GM20431 (cell line): ENCODE data around the gene NDOR1.

Source experiments
- in situ Hi-C: fragments of 300-500 bp; cut with MseI, MboI; formaldehyde crosslinking; loops from one replicate; pipeline ENCODE4 v1.15.0; 2020; ENCODE audit warnings: low sequenced_read_pairs; ENCODE audit not compliant: unreplicated experiment

Gene NDOR1

DNA sequence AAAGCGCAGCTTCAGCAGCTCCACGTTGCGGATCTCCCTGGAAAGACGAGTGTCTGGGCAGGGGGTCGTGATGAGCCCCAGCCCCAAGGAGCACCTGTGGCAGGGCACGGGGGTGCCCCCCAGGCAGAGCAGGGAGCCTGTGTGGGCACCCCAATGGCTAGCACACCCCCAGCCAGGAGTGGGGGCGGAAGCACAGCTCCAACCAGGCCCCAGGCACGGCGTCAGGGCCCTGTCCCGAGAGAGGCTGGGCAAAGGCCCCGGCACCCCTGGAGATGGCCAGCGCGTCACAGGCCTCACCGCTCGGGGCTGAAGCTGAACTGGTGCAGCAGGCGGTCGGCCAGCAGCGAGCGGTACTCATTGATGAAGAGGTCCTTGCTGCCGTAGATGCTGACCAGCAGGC lies 25.0 kb upstream of the NDOR1 start:
- in situ Hi-C loops = no loop called here

DNA sequence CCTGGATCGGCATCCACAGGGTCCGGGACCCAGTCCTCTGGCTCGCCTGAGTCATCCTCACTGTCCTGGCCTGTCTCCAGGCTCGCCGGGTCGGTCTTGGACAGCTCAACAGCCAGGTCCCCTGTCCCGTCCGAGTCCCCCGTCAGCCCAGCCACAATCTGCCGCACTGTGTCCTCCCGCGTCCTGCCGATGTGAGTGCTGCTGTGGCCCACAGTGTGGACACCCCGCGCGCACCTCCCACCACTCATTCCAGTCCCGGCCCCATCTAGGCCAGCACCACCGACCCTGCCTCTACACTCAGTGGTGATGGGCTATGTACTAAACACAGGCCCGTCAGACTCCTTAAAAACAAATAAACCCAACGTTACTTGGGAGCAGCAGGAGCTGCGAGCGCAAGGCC lies 23.8 kb upstream of the NDOR1 start:
- in situ Hi-C loops = no loop called here

DNA sequence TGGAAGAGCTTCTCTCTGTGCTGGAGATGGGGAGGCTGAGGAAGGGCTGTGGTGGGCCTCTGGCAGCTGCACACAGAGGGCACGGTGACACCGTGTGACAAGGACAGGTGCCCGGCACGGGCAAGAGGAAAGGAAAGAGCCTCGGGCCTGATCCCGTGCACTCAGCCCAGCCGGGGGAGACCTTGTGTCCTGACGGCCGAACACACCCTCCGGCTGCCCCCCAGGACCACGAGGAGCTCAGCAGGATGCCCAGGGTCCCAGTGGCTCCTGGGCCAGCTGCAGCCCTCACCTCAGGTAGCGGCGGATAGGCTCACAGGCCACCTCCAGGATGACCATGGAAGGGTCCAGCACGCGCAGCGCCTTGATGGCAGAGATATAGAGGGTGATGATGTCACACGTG lies 22.7 kb upstream of the NDOR1 start:
- in situ Hi-C loops = no loop called here

DNA sequence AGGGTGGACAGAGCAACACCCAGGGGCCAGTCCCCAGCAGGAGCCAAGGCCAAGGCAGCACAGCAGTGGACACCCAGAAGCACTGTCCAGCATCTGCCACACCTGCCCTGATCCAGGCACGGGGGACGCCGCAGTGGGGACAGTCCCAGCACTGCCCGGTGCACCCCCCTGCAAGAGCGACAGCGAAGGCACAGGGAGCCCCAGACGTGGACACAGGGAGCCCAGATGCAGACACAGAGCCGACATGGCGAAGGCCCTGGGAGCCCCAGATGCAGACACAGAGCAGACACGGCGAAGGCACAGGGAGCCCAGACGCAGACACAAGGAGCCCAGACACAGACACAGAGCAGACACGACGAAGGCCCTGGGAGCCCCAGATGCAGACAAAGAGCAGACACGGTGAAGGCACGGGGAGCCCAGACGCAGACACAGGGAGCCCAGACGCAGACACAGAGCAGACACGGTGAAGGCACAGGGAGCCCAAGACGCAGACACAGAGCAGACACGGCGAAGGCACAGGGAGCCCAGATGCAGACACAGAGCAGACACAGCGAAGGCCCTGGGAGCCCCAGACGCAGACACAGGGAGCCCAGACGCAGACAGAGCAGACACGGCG lies 21.4 kb upstream of the NDOR1 start:
- in situ Hi-C loops = no loop called here

DNA sequence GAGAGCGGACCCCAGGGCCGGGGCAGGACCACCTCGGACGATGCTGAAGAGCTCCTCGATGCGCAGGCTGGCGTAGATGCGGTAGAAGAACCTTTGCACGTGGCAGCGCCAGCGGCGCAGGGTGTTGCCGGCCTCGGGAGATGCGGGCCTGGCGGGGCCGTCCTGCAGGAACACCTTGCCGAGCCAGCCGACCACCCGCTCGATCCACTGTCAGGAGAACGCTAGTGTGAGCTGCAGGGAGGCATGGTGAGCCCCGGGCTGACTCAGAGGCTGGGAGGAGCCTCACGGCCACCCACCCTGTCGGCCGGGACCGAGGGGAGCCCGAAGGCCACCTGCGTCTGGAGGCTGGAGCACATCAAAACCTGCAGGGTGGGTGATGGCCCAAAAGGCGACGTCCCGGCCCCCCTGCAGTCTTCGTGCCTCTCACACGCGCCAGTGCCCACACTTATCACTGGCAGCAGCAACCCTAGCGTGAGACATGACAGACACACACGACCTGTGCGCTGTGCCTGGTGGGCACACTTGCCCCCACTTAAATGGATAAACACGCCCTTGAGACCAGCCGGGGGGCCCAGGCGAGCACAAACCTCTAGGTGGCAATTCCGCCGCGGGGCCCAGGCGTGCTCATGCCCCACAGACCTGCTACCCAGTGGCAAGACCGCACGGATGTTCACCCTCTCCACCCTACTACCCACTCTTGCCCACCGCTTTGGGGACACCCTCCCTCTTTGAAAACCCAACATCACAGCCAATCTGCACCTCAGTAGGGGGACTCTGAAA lies 20.4 kb upstream of the NDOR1 start:
- in situ Hi-C loops = no loop called here

DNA sequence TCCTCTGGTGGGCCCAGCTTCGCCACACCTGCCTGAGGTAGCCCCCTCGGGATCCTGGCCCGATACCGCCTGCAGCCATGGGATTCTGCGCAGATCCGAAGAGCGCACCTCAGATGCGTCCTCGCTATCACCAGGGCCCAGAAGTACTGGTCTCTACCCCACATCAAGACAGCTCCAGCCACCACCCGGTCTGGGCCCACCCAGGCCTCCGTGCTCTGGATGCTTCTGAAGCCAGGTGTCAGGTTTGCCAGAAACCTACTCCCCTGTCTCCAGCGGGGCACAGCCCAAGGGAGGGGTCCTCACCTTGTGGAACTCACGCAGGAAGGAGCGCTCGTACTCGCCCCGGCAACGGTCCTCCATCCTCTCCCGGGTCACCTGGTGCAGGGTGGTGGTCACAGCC lies 19.6 kb upstream of the NDOR1 start:
- in situ Hi-C loops = no loop called here

DNA sequence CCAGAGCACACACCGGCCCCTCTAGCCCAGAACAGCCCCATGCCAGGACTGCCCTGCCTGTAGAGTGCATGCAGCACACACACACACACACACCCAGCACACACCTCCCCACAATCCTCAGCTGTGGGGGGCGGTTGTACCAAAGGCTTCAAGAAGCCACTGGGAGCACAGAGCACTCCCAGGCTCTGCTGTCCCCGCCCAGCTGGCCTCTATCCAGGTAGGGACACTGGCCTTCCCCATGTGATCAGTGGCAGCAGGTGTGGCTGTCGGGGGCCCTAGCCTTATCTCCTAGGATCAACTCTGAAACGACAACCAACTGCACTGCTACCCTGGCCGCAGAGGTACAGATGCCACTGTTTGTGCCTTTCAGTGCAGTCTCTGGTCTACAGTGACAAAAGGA lies 19.1 kb upstream of the NDOR1 start:
- in situ Hi-C loops = no loop called here

DNA sequence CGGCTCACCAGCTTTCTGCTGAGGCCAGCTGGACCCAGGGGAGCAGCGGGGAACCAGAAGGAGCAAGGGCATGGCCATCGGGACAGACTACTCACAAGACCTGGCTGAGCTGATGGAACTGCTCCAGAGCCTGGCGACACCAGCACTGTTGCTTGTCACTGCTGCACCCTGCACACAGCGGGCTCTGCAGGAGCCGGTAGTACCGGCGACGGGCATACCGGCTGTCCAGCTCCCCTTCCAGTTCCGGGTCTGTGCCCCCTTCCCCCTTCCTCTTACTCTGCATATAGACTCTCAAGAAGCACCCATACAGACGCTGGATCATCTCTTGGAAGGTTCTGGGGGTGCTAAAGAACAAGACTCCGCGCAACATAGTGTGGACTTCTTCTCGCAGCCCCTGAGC lies 18.1 kb upstream of the NDOR1 start:
- in situ Hi-C loops = no loop called here

DNA sequence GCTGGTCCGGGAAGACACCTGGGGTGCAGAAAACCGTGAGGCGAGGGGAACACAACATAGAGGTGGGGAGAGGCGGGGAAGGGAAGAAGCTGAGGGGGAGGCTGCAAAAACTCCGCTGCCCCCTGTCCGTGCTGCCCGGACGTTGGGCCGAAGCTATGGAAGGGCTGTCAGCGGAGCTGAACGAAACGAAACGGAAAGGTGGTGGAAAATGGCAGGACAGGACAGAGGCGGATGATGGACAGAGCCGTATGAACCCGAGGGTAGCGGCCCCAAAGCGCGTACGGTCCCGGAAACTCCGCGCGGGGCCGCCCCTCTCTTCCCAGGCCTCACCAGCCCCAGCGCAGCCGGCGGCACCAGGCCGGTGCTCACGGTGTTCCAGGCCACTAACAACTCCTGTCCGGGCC lies 17.4 kb upstream of the NDOR1 start:
- in situ Hi-C loops = no loop called here

DNA sequence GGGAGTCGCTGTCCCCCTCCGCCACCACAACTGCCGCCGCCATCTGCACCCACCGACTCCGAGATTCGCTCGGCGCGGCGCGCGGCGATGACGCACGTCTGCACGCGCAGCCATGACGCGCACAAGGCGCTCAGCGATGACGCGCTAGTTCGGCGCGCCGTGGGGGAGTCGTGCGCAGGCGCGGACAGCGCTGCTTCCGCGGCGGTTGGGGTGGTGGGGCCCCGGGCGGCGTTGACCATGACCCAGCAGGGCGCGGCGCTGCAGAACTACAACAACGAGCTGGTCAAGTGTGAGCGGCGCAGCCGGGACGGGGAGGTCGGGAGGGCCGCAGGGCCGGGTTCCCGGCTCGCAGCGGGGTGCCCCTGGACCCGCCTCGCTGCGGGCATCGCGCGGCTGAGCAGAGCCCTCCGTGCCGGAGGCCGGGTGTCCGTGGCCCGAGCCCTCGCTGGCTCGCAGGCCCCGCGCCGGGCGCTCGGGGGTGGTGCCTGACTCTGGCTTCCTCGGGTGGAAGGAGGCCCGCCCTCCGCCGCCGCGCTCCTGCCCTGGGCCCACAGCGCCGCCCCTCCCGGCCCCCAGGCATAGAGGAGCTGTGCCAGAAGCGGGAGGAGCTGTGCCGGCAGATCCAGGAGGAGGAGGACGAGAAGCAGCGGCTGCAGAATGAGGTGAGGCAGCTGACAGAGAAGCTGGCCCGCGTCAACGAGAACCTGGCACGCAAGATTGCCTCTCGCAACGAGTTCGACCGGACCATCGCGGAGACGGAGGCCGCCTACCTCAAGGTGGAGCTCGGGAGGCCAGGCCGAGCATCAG lies 16.8 kb upstream of the NDOR1 start, which contains the start of the genes ANAPC2 and SSNA1:
TSS of gene ANAPC2 (minus strand) at position 71 of the 807 bp plus-strand sequence. CDS start at position 43, 28 bp downstream.
TSS of gene SSNA1 (plus strand) at position 187 of the 807 bp plus-strand sequence. CDS start at position 238, 51 bp downstream.
- in situ Hi-C loops = no loop called here

DNA sequence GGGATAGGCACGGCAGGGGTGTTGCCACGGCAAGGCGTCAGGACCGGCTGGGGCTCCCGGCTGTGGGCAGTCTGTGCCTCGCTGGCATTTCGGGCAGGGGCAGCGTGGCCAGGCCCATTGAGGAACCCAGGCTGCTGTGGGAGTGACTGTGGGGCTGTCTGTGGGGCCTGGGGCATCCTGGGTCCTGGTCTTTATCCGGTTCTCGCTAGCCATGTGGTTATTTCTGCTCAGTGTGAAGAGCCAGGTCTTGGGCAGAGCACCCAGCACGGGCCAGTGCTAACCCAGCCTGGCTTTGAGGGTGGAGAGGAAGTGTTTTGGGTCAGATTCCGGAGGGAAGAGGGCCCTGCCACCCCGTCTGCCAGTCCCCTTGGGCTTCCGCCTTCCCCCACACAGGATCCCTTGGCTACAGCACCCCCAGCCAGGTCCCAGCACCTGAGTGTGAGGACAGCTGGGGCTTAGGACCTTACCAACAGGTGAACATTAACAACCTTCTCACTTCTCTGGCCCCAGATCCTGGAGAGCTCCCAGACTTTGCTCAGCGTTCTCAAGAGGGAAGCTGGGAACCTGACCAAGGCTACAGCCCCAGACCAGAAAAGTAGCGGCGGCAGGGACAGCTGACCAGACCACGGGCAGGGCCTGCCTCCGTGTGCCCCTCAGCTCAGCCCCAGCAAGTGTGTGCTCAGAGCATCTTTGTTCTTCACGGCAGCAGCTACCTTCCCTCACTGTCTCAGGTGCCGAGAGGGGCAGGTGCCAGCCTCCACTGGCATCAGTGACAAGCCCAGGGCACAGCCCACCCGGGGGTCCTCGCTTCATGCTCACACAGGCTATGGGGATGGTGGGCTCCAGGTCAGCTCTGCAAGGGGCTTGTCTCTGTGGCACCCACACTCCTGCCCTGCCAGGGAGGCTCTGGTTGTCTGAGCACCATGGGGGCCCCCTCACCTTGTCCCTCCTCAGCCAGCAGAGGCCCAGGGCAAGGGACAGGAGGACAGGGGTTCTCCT lies 15.9 kb upstream of the NDOR1 start:
- in situ Hi-C loops = no loop called here

DNA sequence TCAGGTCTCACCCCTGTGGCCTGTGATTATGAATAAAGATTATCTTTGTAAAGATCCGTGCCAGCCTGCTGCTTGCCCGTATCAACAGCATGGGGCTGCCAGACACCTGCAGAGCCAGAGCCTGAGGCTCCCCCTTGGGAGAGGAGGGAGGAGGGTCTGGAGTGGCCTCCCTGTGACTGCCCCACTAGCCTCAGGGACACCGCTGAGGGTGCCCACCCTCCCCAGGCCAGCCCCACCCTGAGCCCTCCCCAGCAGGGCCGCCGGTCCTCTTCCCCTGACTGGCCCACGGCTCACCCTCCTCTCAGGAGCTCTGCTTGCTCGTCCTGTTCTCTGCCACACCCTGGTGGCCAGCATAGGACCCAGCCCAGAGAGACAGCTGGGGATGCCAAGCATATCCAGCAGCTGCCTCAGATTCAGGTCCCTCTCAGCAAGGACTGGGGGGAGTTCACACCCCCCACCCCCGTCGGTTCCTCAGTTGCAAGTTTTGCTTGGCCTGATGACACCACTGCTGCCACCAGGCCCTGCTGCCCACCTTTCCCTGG lies 15.1 kb upstream of the NDOR1 start:
- in situ Hi-C loops = no loop called here

DNA sequence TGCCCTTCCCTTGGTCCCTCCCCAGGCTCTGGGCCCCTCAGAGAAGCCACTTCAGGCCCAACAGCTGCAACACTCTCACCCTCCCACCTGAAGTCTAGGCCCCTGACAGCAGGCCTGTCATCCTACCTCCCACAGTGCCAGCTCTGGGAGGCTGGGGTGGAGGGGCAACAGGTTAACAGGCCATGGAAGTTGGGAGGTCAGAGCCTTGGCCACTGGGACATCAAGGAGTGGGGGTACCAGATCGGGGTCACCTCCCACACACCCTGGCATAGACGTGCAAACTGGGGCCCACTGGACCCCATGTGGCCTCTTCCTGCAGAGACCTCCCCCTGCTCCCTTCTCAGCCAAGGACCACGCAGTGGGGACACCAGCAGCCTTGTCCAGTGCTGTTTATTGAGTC lies 14.3 kb upstream of the NDOR1 start:
- in situ Hi-C loops = no loop called here

DNA sequence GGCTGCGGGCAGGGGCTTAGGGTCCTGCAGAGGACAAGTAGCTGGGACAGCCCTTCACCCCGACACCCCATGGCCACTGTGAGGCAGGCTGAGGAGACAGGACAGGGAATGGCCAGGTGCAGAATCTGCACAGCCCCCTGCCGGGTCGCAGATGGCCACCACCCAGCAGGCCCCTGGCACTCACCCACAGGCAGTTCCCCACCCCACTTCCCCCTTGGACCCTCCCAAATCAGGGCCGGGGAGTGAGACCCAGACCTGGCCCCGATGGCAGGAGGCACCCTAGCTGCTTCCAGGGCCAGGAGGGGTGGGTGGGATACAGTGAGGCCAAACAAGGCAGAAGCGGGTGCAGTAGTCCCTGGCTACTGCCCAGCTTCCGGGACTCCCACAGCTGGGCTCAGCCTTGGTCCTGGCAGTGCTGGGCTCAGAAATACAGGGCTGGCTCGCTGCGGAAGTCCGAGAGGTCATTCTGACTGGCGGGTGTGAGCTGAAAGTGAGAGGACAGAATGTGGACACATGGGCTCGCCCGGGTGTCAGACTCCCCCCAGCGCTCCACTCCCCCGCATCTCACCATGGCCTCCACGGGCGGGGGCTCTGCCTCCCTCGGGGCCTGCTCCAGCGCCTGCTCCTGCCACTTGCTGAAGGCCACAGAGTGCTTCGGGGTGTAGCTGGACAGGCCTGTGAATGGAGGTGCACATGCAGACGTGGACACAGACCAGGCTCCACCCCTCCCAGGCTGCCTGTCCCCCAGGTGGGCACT lies 13.6 kb upstream of the NDOR1 start:
- in situ Hi-C loops = no loop called here

DNA sequence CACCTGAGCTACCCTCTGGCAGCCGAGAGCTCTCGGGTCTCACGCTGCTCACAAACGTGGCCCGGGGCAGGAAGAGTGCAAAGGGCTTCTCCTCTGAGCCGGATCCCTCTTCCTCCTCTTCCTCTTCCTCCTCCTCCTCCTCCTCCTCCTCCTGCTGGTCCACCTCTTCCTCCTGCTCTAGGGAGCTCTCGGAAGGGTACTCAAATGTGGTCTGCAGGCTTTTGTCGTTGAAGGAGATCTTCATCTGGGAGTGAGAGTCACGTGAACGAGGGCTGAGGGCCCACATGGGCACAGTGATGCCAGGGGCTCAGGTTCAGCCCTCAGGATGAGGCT lies 13.1 kb upstream of the NDOR1 start:
- in situ Hi-C loops = no loop called here

DNA sequence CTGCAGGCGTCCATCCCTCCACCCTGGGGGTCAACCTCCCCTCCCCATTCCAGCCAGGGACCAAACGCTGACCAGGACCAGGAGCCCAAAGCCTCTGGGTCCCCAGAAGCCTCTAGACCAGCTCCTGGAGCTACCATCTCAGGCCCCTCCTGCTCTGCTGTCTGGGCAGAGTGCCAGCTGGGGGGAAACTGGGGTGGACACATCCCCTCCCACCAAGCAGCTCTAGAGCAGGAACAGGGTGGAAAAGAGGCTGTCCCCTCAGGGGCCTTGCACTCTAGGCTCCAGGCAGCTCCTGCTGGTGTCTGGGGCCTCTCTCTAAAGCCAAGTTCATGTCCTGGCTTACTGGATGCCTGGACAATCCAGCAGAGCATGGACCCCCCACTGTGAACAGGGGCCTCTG lies 12.6 kb upstream of the NDOR1 start:
- in situ Hi-C loops = no loop called here

DNA sequence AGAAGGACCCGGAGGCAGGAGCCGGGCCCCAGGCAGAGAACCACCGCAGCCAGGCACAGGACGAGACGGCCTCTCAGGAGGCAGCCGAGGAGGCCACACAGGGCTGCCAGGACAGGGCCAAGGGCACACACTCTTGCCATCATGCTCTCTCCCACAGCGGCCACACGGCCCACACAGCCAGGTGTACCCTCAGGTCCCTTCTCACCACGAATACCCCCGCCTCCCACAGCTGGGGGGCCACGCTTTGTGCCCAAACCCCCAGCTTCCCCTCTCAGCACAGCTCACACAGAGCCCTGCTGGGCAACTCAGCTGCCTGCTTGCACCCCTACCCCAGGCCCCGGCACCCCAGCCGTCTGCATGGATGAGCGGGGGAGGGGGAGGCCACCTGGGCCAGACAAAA lies 11.7 kb upstream of the NDOR1 start:
- in situ Hi-C loops = no loop called here

DNA sequence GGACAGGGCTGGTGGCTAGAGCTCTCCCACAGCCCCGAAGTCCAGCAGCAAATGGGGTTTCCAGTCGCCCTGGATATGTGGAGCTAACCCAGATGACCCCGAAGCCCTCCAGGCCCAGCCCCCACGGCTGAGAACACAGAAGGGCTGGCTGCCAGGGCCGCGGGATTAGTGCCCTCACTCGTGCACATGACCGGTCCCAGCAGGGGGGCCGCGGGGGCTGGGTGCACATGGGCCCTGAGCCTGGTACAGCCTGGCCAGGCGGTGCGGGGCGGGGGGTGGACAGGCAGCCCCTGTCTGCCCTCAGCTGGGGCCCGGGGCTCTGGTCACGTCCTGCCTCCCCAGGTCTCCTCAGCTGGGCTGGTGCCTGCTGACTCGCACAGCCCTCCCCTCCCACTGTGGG lies 11.1 kb upstream of the NDOR1 start:
- in situ Hi-C loops = no loop called here

DNA sequence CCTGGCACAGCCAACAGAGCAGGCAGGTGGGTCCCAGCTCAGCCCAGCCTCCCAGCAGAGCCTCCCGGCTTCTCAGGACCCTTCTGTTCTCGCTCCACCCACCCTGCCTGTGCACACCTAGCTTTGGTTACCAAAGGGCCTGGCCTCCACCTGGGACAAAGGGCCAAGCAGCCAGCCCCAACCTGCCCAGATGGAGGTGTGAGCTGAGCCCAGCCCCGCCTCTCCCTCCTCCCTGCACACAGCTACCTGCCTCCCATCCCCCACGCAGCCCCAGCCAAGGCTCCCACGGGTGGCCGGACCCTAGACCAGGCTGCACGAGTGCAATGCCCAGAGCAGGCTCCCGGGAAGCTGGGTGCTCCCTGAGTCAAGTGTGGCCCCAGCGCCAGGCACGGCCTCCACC lies 10.6 kb upstream of the NDOR1 start:
- in situ Hi-C loops = no loop called here
